ENCODE data around the gene ARHGAP6.
"Not testable (repeated sequence)": the region's sequence is repeated elsewhere in the genome, so short reads cannot be mapped to it uniquely, and the experiment has no call there.

ARHGAP6 gene

DNA sequence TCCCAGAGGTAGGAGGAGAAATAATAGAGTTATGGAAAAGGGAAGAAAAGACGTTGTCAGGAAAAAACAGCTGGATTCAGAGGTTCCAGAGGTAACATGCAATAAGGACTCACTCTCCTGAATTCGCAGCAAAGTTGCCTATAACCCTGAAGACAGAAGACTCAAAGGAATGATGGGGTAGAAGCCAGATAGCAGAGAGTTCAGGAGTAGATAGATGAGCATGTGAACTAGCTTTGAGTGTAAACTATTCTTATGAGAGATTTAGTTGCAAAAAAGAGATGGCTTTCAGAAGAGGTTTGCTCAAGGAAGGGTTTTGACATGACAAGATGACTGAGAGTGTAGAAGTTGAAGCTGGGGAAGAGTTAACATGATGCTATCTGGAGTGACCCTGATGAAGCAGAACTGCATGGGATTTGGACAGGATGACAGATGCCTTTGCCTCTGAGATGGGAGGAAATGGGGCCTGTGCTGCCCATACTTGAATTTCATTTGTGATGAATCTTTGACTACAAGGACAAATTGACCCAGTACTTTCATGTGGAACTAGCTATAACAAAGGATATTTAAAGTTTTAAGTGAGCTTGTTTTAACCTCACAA lies 298.6 kb downstream of the ARHGAP6 start:
- TF ChIP-seq, protein P1, sequence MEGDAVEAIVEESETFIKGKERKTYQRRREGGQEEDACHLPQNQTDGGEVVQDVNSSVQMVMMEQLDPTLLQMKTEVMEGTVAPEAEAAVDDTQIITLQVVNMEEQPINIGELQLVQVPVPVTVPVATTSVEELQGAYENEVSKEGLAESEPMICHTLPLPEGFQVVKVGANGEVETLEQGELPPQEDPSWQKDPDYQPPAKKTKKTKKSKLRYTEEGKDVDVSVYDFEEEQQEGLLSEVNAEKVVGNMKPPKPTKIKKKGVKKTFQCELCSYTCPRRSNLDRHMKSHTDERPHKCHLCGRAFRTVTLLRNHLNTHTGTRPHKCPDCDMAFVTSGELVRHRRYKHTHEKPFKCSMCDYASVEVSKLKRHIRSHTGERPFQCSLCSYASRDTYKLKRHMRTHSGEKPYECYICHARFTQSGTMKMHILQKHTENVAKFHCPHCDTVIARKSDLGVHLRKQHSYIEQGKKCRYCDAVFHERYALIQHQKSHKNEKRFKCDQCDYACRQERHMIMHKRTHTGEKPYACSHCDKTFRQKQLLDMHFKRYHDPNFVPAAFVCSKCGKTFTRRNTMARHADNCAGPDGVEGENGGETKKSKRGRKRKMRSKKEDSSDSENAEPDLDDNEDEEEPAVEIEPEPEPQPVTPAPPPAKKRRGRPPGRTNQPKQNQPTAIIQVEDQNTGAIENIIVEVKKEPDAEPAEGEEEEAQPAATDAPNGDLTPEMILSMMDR (IDR thresholded peaks at IDR 0.05; ENCODE audit: extremely low read depth, missing control alignments) = no peak

DNA sequence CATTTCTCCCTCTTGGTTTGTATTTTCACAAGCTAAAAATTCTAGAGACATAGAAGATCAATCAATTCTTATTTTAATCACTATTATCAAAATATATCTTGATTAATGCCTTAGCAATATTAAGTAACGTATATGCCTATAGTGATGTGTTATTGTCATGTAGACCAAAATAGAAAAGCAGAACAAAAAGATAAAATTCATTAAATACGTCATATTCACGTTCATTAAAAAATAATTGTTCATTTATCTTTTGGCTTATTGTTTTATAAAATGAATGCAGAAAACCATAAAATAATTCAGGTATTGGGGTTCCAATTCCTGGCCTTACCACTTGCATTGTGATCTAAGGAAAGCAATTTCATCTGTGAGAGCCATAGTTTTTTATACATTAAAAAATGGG lies 300.3 kb downstream of the ARHGAP6 start:
- DNase-seq (ENCODE audit: low spot score) = no peak
- TF ChIP-seq, protein P1 (IDR thresholded peaks at IDR 0.05; ENCODE audit: extremely low read depth, missing control alignments) = no peak

More for the DNA sequence above, 298.6 kb downstream of the ARHGAP6 start:
- DNase-seq (ENCODE audit: low spot score) = no peak

DNA sequence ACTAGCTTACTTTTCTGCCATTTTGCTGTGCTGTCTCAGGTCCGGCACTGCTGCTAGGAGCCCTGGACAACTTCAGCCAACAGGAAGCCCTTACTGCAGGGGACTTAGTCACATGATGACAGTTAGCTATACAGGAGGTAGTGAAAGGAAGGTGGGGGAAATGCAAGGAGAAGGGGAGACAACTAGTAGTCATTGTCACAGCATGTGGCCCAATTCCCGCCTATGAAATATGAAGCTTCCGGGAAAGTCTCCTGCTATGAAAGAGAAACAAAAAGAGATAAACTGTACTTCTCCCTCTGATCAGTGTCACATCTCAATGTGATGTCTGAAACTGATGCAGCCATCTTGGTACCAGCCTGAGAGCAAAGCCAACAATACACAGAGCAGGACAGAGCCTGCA lies 300.9 kb downstream of the ARHGAP6 start:
- TF ChIP-seq, protein P1 (IDR thresholded peaks at IDR 0.05; ENCODE audit: extremely low read depth, missing control alignments) = no peak
- no peak for DNase-seq (ENCODE audit: low spot score)

DNA sequence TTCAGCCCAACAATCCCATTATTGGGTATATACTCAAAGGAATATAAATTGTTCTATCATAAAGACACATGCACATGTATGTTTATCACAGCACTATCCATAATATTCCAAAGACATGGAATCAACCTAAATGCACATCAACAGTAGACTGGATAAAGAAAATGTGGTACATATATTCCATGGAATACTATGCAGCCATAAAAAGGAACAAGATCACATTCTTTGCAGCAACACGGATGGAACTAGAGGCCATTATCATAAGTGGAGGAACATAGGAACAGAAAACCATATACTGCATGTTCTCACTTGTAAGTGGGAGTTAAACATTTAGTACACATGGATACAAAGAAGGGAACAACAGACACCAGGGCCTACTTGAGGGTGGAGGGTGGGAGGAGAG lies 301.9 kb downstream of the ARHGAP6 start:
- not testable (repeated sequence) for DNase-seq (ENCODE audit: low spot score)

DNA sequence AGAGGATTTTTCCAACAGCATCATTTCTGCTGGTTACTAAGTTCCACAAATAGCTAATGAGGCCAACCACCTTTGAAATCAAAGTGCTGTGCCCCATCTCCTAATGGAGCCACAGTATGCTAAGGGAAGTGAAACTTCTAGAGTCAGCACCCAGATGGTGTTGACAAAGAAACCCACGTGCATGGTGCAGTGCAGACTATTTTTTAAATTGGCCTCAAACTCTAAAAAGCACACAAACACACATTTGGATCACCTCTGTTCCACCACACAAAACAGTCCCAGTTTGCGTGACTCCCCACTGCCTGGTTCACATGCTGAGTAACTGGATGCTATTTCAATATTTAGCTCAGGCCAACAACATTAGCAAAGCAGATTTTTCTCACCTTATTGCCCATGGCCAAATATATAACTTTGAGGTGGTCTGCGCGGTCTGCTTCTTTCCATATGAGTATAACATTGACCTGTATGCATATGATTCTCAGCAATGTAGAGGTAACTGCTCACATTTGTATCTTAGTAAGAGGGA lies 302.6 kb downstream of the ARHGAP6 start:
- TF ChIP-seq, protein P1 (IDR thresholded peaks at IDR 0.05; ENCODE audit: extremely low read depth, missing control alignments) = no peak
- DNase-seq (ENCODE audit: low spot score) = no peak

DNA sequence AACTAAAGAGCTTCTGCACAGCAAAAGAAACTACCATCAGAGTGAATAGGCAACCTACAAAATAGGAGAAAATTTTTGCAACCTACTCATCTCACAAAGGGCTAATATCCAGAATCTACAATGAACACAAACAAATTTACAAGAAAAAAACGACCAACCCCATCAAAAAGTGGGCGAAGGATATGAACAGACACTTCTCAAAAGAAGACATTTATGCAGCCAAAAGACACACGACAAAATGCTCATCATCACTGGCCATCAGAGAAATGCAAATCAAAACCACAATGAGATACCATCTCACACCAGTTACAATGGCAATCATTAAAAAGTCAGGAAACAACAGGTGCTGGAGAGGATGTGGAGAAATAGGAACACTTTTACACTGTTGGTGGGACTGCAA lies 304.1 kb downstream of the ARHGAP6 start:
- not testable (repeated sequence) for DNase-seq (ENCODE audit: low spot score)

DNA sequence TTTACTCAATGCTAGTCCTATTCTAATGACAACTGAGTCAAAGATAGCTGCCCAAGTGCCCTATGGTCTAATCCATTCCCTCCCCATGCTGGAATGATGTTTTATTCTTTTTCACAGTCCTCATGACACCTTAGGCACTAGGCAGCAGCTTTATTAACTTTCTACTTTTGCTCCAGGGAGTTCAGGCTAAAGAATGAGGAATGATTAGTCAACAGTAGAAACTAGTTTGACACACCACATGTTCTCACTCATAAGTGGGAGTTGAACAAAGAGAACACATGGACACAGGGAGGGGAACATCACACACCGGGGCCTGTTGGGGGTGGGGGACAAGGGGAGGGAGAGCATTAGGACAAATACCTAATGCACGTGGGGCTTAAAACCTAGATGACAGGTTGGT lies 309.8 kb downstream of the ARHGAP6 start:
- DNase-seq (ENCODE audit: low spot score) = not testable (repeated sequence)

DNA sequence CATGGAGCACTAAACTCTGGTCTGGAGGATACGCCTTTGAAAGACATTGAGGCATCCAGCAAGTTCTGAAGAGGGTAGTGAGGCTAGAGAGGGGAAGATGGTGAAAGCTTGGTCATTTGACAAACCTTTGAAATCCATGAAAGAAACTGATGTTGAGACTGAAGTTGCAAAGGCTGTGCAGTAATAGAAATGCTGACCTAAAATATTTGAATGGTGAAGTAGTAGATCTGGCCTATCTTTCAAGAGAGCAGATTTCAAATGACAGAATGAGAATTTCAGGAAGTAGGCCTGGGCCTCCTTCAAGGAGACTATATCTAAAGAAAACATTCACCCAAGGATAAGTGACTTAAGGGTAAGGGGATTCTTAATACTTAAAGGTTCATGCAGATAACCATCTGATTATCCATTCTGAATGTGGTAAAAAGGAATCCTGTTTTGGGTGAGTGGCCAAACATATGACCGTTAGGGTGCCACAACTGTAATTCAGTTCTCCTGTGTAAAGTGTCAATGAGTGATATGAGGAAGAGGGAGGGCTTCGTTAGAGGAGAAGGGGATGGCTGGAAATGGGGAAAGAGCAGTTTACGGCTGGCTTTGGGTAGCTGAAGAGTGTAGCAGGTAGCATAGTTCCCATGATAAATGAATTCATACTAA lies 310.3 kb downstream of the ARHGAP6 start:
- no peak for DNase-seq (ENCODE audit: low spot score)
- TF ChIP-seq, protein P1 (IDR thresholded peaks at IDR 0.05; ENCODE audit: extremely low read depth, missing control alignments) = no peak

DNA sequence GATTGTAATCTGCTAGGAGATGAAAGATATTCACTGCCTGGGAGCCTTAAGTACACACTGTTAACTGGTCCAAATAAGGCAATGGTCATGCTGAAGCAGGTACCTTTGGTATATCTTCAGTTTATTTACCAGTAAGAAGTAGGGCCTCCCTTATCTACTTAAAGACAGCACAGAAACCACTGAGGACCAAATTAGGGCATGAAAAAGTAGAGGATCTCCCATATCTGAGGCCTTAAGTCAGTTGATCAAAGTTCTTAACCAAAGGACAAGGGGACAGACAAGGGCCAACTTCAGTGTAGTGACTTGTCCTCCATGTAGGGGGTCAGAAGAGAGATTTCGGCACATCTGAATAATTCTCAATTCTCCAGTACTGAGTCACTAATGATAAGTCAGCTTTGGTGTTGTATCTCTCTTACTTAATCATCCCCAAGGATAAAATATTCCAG lies 313.4 kb downstream of the ARHGAP6 start:
- TF ChIP-seq, protein P1 (IDR thresholded peaks at IDR 0.05; ENCODE audit: extremely low read depth, missing control alignments) = no peak
- DNase-seq (ENCODE audit: low spot score) = no peak
